Astrocyte of the cerebellum (primary cell): ENCODE measurements around the gene ULK4.

Experiments used
- DNase-seq: peaks from one replicate; pipeline ENCODE4 v3.0.0-alpha.2; 2011; ENCODE audit warnings: low read depth
- H3K4me3 ChIP-seq: 2 replicates; pipeline ENCODE4 v1.5.1; 2011; ENCODE audit warnings: mild to moderate bottlenecking, low read depth, low read length, moderate library complexity
- in situ Hi-C: cut with HindIII; loops from 2 replicates; pipeline ENCODE4 v1.10.0; 2017; ENCODE audit warnings: low sequenced_read_pairs
- TF ChIP-seq, protein P1 (sequence below): IDR thresholded peaks from 2 replicates; pipeline ENCODE4 v1.5.1; 2012; ENCODE audit warnings: low read length, low read depth, moderate library complexity, mild to moderate bottlenecking; ENCODE audit errors: missing control alignments

Gene ULK4

DNA sequence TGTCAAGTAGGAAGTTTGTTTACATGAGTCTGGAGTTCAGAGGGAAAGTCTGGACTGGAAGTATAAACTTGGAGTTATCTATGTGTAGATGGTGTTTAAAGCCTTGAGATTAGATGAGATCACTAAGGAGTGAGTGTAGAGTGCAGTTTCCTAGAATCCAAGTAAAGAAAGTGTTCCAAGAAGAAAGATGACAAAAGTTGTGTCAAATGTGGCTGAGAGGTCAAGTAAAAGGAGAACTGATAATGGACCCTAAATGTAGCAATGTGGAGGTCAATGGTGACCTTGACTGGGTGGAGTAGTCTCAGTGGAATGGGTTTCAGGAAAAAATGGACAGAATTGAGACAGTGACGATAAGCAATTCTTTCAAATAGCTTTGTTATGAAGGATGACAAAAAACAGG is 39.9 kb upstream of the ULK4 start:
- TF ChIP-seq, protein P1, sequence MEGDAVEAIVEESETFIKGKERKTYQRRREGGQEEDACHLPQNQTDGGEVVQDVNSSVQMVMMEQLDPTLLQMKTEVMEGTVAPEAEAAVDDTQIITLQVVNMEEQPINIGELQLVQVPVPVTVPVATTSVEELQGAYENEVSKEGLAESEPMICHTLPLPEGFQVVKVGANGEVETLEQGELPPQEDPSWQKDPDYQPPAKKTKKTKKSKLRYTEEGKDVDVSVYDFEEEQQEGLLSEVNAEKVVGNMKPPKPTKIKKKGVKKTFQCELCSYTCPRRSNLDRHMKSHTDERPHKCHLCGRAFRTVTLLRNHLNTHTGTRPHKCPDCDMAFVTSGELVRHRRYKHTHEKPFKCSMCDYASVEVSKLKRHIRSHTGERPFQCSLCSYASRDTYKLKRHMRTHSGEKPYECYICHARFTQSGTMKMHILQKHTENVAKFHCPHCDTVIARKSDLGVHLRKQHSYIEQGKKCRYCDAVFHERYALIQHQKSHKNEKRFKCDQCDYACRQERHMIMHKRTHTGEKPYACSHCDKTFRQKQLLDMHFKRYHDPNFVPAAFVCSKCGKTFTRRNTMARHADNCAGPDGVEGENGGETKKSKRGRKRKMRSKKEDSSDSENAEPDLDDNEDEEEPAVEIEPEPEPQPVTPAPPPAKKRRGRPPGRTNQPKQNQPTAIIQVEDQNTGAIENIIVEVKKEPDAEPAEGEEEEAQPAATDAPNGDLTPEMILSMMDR = no peak
- DNase-seq = no peak
- in situ Hi-C loops = no loop called here

DNA sequence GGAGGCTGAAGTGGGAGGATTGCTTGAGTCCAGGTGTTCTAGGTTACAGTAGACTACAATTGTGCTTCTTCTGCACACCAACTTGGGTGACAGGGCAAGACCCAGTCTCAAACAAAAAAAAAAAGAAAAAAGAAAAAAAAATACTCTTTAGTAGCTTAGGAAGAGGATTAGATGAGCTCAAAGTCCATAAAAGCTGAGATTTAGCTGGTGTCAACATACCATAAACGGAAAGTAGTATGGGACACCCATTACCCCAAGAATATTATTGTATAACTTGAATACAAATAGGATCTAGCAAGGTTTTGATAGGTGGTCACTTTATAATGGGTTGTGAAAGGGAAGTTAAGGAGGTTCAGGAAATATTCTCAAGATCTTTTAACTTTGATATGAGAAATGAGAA is 38.0 kb upstream of the ULK4 start:
- in situ Hi-C loops = no loop called here
- DNase-seq = no peak
- TF ChIP-seq, protein P1 = no peak

More for the DNA sequence above, 39.9 kb upstream of the ULK4 start:
- no peak overlapping the region for H3K4me3 ChIP-seq

DNA sequence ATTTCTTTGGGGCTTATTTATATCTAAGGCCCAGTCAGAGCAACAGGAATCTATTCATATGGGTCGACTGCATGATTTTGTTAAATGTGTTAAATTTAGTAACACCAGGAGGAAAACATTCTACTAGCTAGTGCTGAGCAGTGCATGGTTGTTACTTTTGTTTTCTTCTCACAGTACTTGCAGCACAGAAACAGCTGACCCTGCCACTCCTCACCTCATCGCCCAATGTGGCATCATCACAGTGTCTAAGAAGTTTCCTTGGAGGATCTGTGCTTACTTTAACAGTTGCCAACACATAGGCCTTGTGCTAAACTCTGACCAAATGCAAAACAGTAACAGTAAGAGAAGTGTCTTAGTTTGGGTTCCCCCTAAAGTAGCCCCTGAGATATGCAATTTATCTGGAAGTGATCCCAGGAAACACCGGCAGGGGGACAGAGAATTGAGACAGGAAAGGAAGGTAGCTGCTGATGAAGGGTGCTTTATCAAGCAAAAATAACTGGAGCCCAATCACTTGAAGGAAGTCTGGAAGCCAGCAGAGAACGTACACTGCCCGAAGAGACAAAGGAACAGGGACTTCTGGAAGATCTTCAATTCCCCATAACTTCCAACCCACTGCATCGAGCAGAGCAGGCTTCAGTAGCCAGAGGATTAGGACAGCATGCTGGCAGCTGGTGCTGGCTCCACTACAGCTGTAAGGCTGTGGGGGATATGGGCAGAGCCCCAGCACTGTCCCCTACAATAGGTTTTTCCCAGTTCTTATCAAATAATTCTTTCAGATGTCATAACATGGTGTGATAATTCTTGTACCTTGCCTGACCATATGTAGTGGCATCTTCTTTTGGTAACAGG is 36.0 kb upstream of the ULK4 start:
- TF ChIP-seq, protein P1 = peak; percentile 67
- in situ Hi-C loops = no loop called here
- no peak overlapping the region for H3K4me3 ChIP-seq
- DNase-seq = no peak

More for the DNA sequence above, 38.0 kb upstream of the ULK4 start:
- no peak overlapping the region for H3K4me3 ChIP-seq

DNA sequence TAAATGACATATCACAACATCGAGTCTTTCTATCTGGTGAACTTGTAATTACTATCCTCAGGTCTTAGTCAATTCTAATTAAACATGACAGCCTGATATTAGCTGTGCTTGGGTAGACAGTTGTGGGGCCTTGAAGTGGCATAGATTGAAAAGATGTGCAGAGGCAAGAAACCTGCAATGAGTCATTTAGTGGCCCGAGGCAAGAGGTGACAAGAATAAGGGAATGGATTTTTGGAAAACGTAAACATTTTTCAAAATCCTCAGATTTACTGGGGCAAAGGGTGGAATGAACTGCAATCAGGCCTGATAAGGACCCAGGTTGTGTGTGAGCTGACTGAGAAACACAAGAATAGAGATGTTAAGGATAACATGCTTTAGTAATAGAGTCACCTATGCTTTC is 29.5 kb upstream of the ULK4 start:
- no peak for DNase-seq
- no peak overlapping the region for H3K4me3 ChIP-seq
- in situ Hi-C loops = no loop called here
- TF ChIP-seq, protein P1 = no peak

DNA sequence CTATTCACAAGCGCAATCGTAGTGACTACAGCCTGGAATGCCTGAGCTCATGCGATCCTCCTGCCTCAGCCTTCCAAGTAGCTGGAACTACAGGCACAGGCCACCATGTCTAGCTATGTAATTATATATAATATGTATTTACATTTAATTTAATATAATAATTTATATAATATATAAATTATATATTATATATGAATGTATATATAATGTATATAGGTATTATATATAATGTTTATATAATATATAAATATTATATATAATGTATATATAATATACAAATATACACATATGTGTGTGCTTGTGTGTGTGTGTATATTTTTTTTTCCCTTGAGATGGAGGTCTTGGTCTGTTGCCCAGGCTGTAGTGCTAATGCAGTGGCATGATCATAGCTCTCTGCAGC is 27.6 kb upstream of the ULK4 start:
- TF ChIP-seq, protein P1 = no peak
- H3K4me3 ChIP-seq = no peak overlapping the region
- no peak for DNase-seq
- in situ Hi-C loops = no loop called here

DNA sequence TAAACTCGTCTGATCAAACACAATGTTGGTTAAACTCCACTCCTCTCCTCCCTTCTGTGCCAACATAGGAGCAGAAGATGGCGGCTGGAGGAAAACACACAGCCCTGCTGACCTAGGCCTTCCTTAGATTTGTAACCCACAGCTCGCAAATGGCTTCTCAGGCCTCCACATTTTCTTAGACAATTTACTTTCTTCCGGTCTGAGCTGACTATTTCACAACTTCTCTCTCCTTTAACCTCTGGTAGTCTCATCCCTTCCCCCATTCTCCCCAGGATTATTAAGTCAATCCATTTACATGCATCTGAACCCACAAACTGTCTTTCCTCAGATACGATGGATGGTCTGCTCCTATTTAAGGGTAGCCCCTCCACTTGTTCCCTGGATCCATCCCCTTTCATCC is 25.7 kb upstream of the ULK4 start:
- in situ Hi-C loops = no loop called here
- TF ChIP-seq, protein P1 = no peak

DNA sequence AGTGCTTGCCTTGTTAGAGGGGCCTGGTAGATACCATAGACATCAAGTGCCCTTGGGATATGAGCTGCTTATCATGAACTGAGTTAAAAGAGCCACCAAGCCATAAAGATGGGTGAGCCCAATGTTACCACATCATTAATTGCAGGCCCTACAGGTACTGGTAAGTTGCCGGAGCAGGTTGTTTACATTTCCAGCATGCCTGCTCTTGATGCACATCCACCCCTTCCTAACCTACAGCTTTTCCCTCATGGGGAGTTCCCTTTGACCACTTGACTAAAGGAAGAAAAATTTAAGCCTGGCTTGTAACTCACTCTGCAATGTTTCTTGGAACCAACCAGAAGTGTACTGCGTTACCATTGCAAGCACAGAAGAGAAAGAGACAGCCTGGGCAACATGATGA is 24.7 kb upstream of the ULK4 start:
- in situ Hi-C loops = no loop called here
- TF ChIP-seq, protein P1 = no peak
- no peak for DNase-seq
- no peak overlapping the region for H3K4me3 ChIP-seq

More for the DNA sequence above, 25.7 kb upstream of the ULK4 start:
- no peak overlapping the region for H3K4me3 ChIP-seq
- no peak for DNase-seq
